SK-N-SH (cell line): Measurements from ENCODE around the gene DACT2. TPM values are rescaled to one million over a fixed set of nuclear protein-coding genes. Genes with fewer than 3 reads are reported as not detected.

Source experiments
- CTCF ChIA-PET: fragments of 300-600, 350-600 bp; formaldehyde crosslinking; extraction: SDS; loops from one replicate; lab custom pipeline; 2021; lab: Yijun Ruan, JAX
- POLR2A ChIA-PET: fragments of 350-600 bp; sonication (Branson Sonifier 250); formaldehyde crosslinking; extraction: SDS; loops from one replicate; lab custom pipeline; 2020; ENCODE audit warnings: antibody characterized with exemption, inconsistent platforms; lab: Yijun Ruan, JAX
- DNase-seq: peaks from one replicate; pipeline ENCODE4 v3.0.0; 2012
- H2AFZ ChIP-seq: fragments of 200-600 bp; sonication (generic); 2 replicates; pipeline ENCODE4 v1.8.1; 2016; ENCODE audit warnings: antibody characterized with exemption, mild to moderate bottlenecking, low read depth
- H3F3A ChIP-seq: fragments of 200-600 bp; sonication (generic); replicated peaks from 2 replicates; pipeline ENCODE3; 2016; ENCODE audit warnings: antibody characterized with exemption, mild to moderate bottlenecking; ENCODE audit not compliant: insufficient read depth
- H3K27ac ChIP-seq, 2 experiments: fragments of 200-500 bp in 1 of 2; fragments of 200-600 bp in 1 of 2; sonication (Bioruptor generic) in 1 of 2; sonication (generic), shearing (Covaris generic) in 1 of 2; 2 replicates each; pipeline versions ENCODE4 v1.5.1 to v1.6.1; 2014 to 2016; ENCODE audit warnings: low read depth in 2 of 2, inconsistent platforms in 1 of 2, low read length in 1 of 2, mild to moderate bottlenecking in 1 of 2, mixed read lengths in 1 of 2
- H3K27me3 ChIP-seq: fragments of 200-600 bp; sonication (generic), shearing (Covaris generic); 2 replicates; pipeline ENCODE4 v1.6.1; 2016; ENCODE audit warnings: mixed run types; ENCODE audit not compliant: insufficient read depth
- H3K36me3 ChIP-seq, 2 experiments: fragments of 200-500 bp in 1 of 2; fragments of 200-600 bp in 1 of 2; sonication (Bioruptor generic) in 1 of 2; sonication (generic) in 1 of 2; replicated peaks in 1 of 2; 2 replicates each; pipeline versions ENCODE3 to v1.5.1; 2014 to 2016; ENCODE audit warnings: low read length in 1 of 2, mild to moderate bottlenecking in 1 of 2; ENCODE audit not compliant: insufficient read depth in 2 of 2, control insufficient read depth in 1 of 2
- H3K4me1 ChIP-seq, 2 experiments: fragments of 200-500 bp in 1 of 2; fragments of 200-600 bp in 1 of 2; sonication (Bioruptor generic) in 1 of 2; sonication (generic), shearing (Covaris generic) in 1 of 2; 2 replicates each; pipeline versions ENCODE4 v1.5.1 to v1.6.1; 2014 to 2016; ENCODE audit warnings: low read depth in 1 of 2, low read length in 1 of 2, mixed run types in 1 of 2; ENCODE audit not compliant: insufficient read depth in 2 of 2, control insufficient read depth in 1 of 2
- H3K4me2 ChIP-seq: fragments of 200-600 bp; sonication (generic), shearing (Covaris generic); 2 replicates; pipeline ENCODE4 v1.6.1; 2017; ENCODE audit warnings: mixed run types
- H3K4me3 ChIP-seq, 2 experiments: fragments of 200-500 bp in 1 of 2; fragments of 200-600 bp in 1 of 2; sonication (Bioruptor generic) in 1 of 2; sonication (generic), shearing (Covaris generic) in 1 of 2; 2 replicates each; pipeline versions ENCODE4 v1.5.1 to v1.8.1; 2014 to 2016; ENCODE audit warnings: low read depth in 2 of 2, inconsistent platforms in 1 of 2, low read length in 1 of 2, mild to moderate bottlenecking in 1 of 2, mixed read lengths in 1 of 2, moderate library complexity in 1 of 2
- H3K79me2 ChIP-seq: fragments of 200-600 bp; sonication (generic); 2 replicates; pipeline ENCODE4 v1.8.1; 2017; ENCODE audit warnings: mild to moderate bottlenecking; ENCODE audit not compliant: insufficient read depth
- H3K9ac ChIP-seq: fragments of 200-600 bp; sonication (generic); 2 replicates; pipeline ENCODE4 v1.6.1; 2017; ENCODE audit warnings: mixed run types
- H3K9me2 ChIP-seq: fragments of 200-600 bp; sonication (generic); 2 replicates; pipeline ENCODE4 v1.6.1; 2017; ENCODE audit warnings: mixed run types
- H3K9me3 ChIP-seq: fragments of 200-600 bp; sonication (generic); 2 replicates; pipeline ENCODE4 v1.6.1; 2017; ENCODE audit warnings: mixed run types, mild to moderate bottlenecking, moderate library complexity
- H4K20me1 ChIP-seq: fragments of 200-600 bp; sonication (generic); 2 replicates; pipeline ENCODE4 v1.6.1; 2017; ENCODE audit warnings: mild to moderate bottlenecking, mixed run types; ENCODE audit not compliant: insufficient read depth
- EP300 ChIP-seq, 2 experiments: IDR thresholded peaks; 2 replicates each; pipeline versions ENCODE4 v1.4.0 to v1.6.1; 2012; ENCODE audit warnings: borderline replicate concordance in 1 of 2, low read depth in 1 of 2, low read length in 1 of 2
- EZH2phosphoT487 ChIP-seq: fragments of 200-600 bp; sonication (generic); IDR thresholded peaks from 2 replicates; pipeline ENCODE4 v1.6.1; 2017; ENCODE audit warnings: low read depth, mixed run types, mild to moderate bottlenecking, antibody characterized with exemption, moderate library complexity, borderline replicate concordance
- FOXJ3 ChIP-seq: sonication (generic); formaldehyde crosslinking; IDR thresholded peaks from 2 replicates; pipeline ENCODE4 v1.5.1; 2020; ENCODE audit warnings: mild to moderate bottlenecking, missing genetic modification reagents
- IRF3 ChIP-seq: fragments of 150-350 bp; IDR thresholded peaks from 2 replicates; pipeline ENCODE4 v1.6.1; 2016; ENCODE audit warnings: mild to moderate bottlenecking, low read depth, low read length
- MAX ChIP-seq: IDR thresholded peaks from 2 replicates; pipeline ENCODE4 v1.4.0; 2012; ENCODE audit warnings: low read depth
- MEF2A ChIP-seq: IDR thresholded peaks from 2 replicates; pipeline ENCODE4 v1.4.0; 2012; ENCODE audit warnings: low read depth, borderline replicate concordance
- NFIC ChIP-seq: IDR thresholded peaks from 2 replicates; pipeline ENCODE4 v1.4.0; 2012; ENCODE audit warnings: borderline replicate concordance
- POLR2AphosphoS5 ChIP-seq: IDR thresholded peaks from 2 replicates; pipeline ENCODE4 v1.6.1; 2012; ENCODE audit warnings: low read depth, low read length
- RAD21 ChIP-seq: IDR thresholded peaks from 2 replicates; pipeline ENCODE4 v1.6.1; 2012; ENCODE audit warnings: mild to moderate bottlenecking, low read length
- REST ChIP-seq: IDR thresholded peaks from 2 replicates; pipeline ENCODE4 v1.6.1; 2012; ENCODE audit warnings: mild to moderate bottlenecking, low read depth, low read length, moderate library complexity
- RFX5 ChIP-seq: IDR thresholded peaks from 2 replicates; pipeline ENCODE4 v1.6.1; 2012; ENCODE audit warnings: mild to moderate bottlenecking, improper control_type of control experiment, low read length
- RXRA ChIP-seq: IDR thresholded peaks from 2 replicates; pipeline ENCODE4 v1.4.0; 2012; ENCODE audit warnings: low read depth, mild to moderate bottlenecking, borderline replicate concordance
- SMC3 ChIP-seq: IDR thresholded peaks from 2 replicates; pipeline ENCODE4 v1.6.1; 2012; ENCODE audit warnings: low read depth, low read length, improper control_type of control experiment
- TEAD4 ChIP-seq: IDR thresholded peaks from 2 replicates; pipeline ENCODE4 v1.4.0; 2012; ENCODE audit warnings: mild to moderate bottlenecking, borderline replicate concordance; ENCODE audit not compliant: insufficient read depth
- USF2 ChIP-seq: fragments of 150-350 bp; IDR thresholded peaks from 2 replicates; pipeline ENCODE4 v1.6.1; 2017; ENCODE audit warnings: antibody characterized with exemption, low read length, low read depth, borderline replicate concordance
- YY1 ChIP-seq: IDR thresholded peaks from 2 replicates; pipeline ENCODE4 v1.4.0; 2012; ENCODE audit warnings: low read depth, mild to moderate bottlenecking
- WGBS: methylation state at CpG from one replicate; pipeline ENCODE4 v1.1.6; 2017; ENCODE audit warnings: low lambda C conversion rate; 5-methylcytosine and 5-hydroxymethylcytosine counted together
- polyA plus RNA-seq, 3 experiments: library from polyadenylated mRNA; depleted of rRNA; stranded (reverse); fragments of >200 nt; gene quantifications; 2 replicates each; pipeline ENCODE4 v1.2.3, GENCODE V29; 2012

DACT2 gene
- polyA plus RNA-seq, 1 of the 3 experiments (the other 2 are of a cell fraction) = not detected

- H3K36me3 ChIP-seq = no peaks in the 10 kb centered on the region
- H3K27ac ChIP-seq = no peak overlapping the region
- H3K9me3 ChIP-seq = no peaks in the 10 kb centered on the region
- no peak overlapping the region for H2AFZ ChIP-seq
- no peaks in the 10 kb centered on the region for H4K20me1 ChIP-seq
- H3K4me3 ChIP-seq = no peak overlapping the region
- no peak overlapping the region for H3K4me2 ChIP-seq
- H3F3A ChIP-seq = no peaks in the 10 kb centered on the region
- no peaks in the 10 kb centered on the region for H3K79me2 ChIP-seq
- H3K9ac ChIP-seq = no peak overlapping the region
- no peaks in the 10 kb centered on the region for H3K9me2 ChIP-seq
- no peak for DNase-seq
- no peaks in the 10 kb centered on the region for H3K27me3 ChIP-seq
- H3K4me1 ChIP-seq = peaks cover 0 to 12% of the 10 kb centered on the region in 2 experiments; a peak in 2 of 4 replicates
- ChIA-PET POLR2A (no interaction called here), CTCF (no interaction called here)
- WGBS = 70% methylated on average over 5 of the region's 5 CpGs
- TF ChIP-seq RXRA = no peak
- TF ChIP-seq EZH2phosphoT487 = no peak
- no peak for TF ChIP-seq POLR2AphosphoS5
- TF ChIP-seq FOXJ3 (CRISPR knock-in tag) = no peak
- TF ChIP-seq YY1 = no peak
Observed at GRCh38 chr6:168302534-168302933, 17.0 kb downstream of the DACT2 start.

GRCh38 chr6:168301648-168302398 lies 17.8 kb downstream of the DACT2 start:
- Histone ChIP-seq H2AFZ (no peak overlapping the region), H3K9ac (no peak overlapping the region), H3K9me2 (no peaks in the 10 kb centered on the region), H3K4me3 (no peak overlapping the region), H3K4me2 (no peak overlapping the region), H3K9me3 (no peaks in the 10 kb centered on the region), H3K27me3 (no peaks in the 10 kb centered on the region), H3K36me3 (no peaks in the 10 kb centered on the region), H3K27ac (no peak overlapping the region), H3K4me1 (peaks cover 0 to 12% of the 10 kb centered on the region in 2 experiments; a peak in 2 of 4 replicates), H3F3A (no peaks in the 10 kb centered on the region), H3K79me2 (no peaks in the 10 kb centered on the region), H4K20me1 (no peaks in the 10 kb centered on the region)
- TF ChIP-seq IRF3 = no peak
- TF ChIP-seq TEAD4 = no peak
- TF ChIP-seq USF2 = no peak
- no peak for TF ChIP-seq RAD21
- TF ChIP-seq MAX = no peak
- TF ChIP-seq EP300 (IDR thresholded peaks at IDR 0.05; ENCODE audit: borderline replicate concordance in 1 of 2, low read depth in 1 of 2, low read length in 1 of 2) = no peak
- no peak for TF ChIP-seq MEF2A
- TF ChIP-seq REST = no peak
- no peak for TF ChIP-seq NFIC
- no peak for TF ChIP-seq POLR2AphosphoS5
- no peak for TF ChIP-seq SMC3
- TF ChIP-seq RFX5 = no peak
- ChIA-PET POLR2A (no interaction called here), CTCF (no interaction called here)
- 51% methylated on average over 16 of the region's 16 CpGs for WGBS
- no peak for DNase-seq
